ENCODE results near the gene BAHCC1.

BAHCC1 gene

GRCh38 chr17:81487487-81488275 is 92.4 kb downstream of the BAHCC1 start:
- peak overlapping the region; percentile 56 for H3K4me3 ChIP-seq (ENCODE audit: low read depth, low read length, poor library complexity, severe bottlenecking)
- peak overlapping the region; percentile 61 for H3K4me2 ChIP-seq (ENCODE audit: low read length)
- H3K9me3 ChIP-seq (ENCODE audit: low read length), result no peaks in the 10 kb centered on the region
- H3K27ac ChIP-seq (ENCODE audit: low read depth, low read length, poor library complexity, severe bottlenecking), result no peak overlapping the region
- no peaks in the 10 kb centered on the region for H3F3A ChIP-seq (ENCODE audit: insufficient read depth, low read length)
- peak overlapping the region; percentile 60 for H3K9ac ChIP-seq (ENCODE audit: low read length)
- no peaks in the 10 kb centered on the region for H3K79me2 ChIP-seq (ENCODE audit: insufficient read depth, low read length)
- no peak overlapping the region for H2AFZ ChIP-seq (ENCODE audit: low read length)
- H3K9me2 ChIP-seq (ENCODE audit: low read depth, low read length), result no peaks in the 10 kb centered on the region
- TF ChIP-seq, protein P1, sequence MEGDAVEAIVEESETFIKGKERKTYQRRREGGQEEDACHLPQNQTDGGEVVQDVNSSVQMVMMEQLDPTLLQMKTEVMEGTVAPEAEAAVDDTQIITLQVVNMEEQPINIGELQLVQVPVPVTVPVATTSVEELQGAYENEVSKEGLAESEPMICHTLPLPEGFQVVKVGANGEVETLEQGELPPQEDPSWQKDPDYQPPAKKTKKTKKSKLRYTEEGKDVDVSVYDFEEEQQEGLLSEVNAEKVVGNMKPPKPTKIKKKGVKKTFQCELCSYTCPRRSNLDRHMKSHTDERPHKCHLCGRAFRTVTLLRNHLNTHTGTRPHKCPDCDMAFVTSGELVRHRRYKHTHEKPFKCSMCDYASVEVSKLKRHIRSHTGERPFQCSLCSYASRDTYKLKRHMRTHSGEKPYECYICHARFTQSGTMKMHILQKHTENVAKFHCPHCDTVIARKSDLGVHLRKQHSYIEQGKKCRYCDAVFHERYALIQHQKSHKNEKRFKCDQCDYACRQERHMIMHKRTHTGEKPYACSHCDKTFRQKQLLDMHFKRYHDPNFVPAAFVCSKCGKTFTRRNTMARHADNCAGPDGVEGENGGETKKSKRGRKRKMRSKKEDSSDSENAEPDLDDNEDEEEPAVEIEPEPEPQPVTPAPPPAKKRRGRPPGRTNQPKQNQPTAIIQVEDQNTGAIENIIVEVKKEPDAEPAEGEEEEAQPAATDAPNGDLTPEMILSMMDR (IDR thresholded peaks at IDR 0.05; ENCODE audit: low read length), result no peak
- no peak for TF ChIP-seq EZH2 (IDR thresholded peaks at IDR 0.05; ENCODE audit: borderline replicate concordance, low read length)
- H3K27me3 ChIP-seq (ENCODE audit: insufficient read depth, low read length), result no peaks in the 10 kb centered on the region
- H3K4me1 ChIP-seq (ENCODE audit: insufficient read depth, low read length, severe bottlenecking), result peaks cover 21% of the 10 kb centered on the region
- no peaks in the 10 kb centered on the region for H3K36me3 ChIP-seq (ENCODE audit: insufficient read depth, low read length)
- H4K20me1 ChIP-seq (ENCODE audit: insufficient read depth, low read length), result no peaks in the 10 kb centered on the region

GRCh38 chr17:81488276-81488860 is 93.1 kb downstream of the BAHCC1 start:
- Histone ChIP-seq H3K4me2 (ENCODE audit: low read length) (peak overlapping the region; percentile 61), H3F3A (ENCODE audit: insufficient read depth, low read length) (no peaks in the 10 kb centered on the region), H4K20me1 (ENCODE audit: insufficient read depth, low read length) (no peaks in the 10 kb centered on the region), H3K27me3 (ENCODE audit: insufficient read depth, low read length) (0 out of 2 replicates have a peak, but pooled peaks cover 2% of the 10 kb centered on the region), H2AFZ (ENCODE audit: low read length) (no peak overlapping the region), H3K36me3 (ENCODE audit: insufficient read depth, low read length) (no peaks in the 10 kb centered on the region), H3K9ac (ENCODE audit: low read length) (peak overlapping the region; percentile 60), H3K79me2 (ENCODE audit: insufficient read depth, low read length) (no peaks in the 10 kb centered on the region), H3K9me3 (ENCODE audit: low read length) (no peaks in the 10 kb centered on the region), H3K9me2 (ENCODE audit: low read depth, low read length) (no peaks in the 10 kb centered on the region), H3K27ac (ENCODE audit: low read depth, low read length, poor library complexity, severe bottlenecking) (no peak overlapping the region), H3K4me1 (ENCODE audit: insufficient read depth, low read length, severe bottlenecking) (peaks cover 21% of the 10 kb centered on the region), H3K4me3 (ENCODE audit: low read depth, low read length, poor library complexity, severe bottlenecking) (peak overlapping the region; percentile 56)
- TF ChIP-seq, protein P1 (IDR thresholded peaks at IDR 0.05; ENCODE audit: low read length), result no peak
- TF ChIP-seq EZH2 (IDR thresholded peaks at IDR 0.05; ENCODE audit: borderline replicate concordance, low read length), result no peak

- Histone ChIP-seq H3K9ac (ENCODE audit: low read length) (no peak overlapping the region), H3K27me3 (ENCODE audit: insufficient read depth, low read length) (peaks cover 4% of the 10 kb centered on the region; the same call in 1 of the 2 replicates)
- TF ChIP-seq, protein P1 (IDR thresholded peaks at IDR 0.05; ENCODE audit: low read length), result no peak
- no peak for TF ChIP-seq EZH2 (IDR thresholded peaks at IDR 0.05; ENCODE audit: borderline replicate concordance, low read length)
These were observed 94.0 kb downstream of the BAHCC1 start for GRCh38 chr17:81489012-81489997.

More at GRCh38 chr17:81489012-81489997, 94.0 kb downstream of the BAHCC1 start:
- H3K79me2 ChIP-seq (ENCODE audit: insufficient read depth, low read length), result no peaks in the 10 kb centered on the region
- no peak overlapping the region for H3K4me3 ChIP-seq (ENCODE audit: low read depth, low read length, poor library complexity, severe bottlenecking)
- H3K9me2 ChIP-seq (ENCODE audit: low read depth, low read length), result no peaks in the 10 kb centered on the region
- no peak overlapping the region for H3K27ac ChIP-seq (ENCODE audit: low read depth, low read length, poor library complexity, severe bottlenecking)
- H3F3A ChIP-seq (ENCODE audit: insufficient read depth, low read length), result no peaks in the 10 kb centered on the region
- peaks cover 13% of the 10 kb centered on the region for H3K4me1 ChIP-seq (ENCODE audit: insufficient read depth, low read length, severe bottlenecking)
- H3K9me3 ChIP-seq (ENCODE audit: low read length), result no peaks in the 10 kb centered on the region
- no peak overlapping the region for H2AFZ ChIP-seq (ENCODE audit: low read length)
- H4K20me1 ChIP-seq (ENCODE audit: insufficient read depth, low read length), result no peaks in the 10 kb centered on the region
- H3K4me2 ChIP-seq (ENCODE audit: low read length), result no peak overlapping the region
- no peaks in the 10 kb centered on the region for H3K36me3 ChIP-seq (ENCODE audit: insufficient read depth, low read length)

All from OCI-LY1 (cell line).